KG1 (cell line): ENCODE results near the gene GRK5.
"Not testable (repeated sequence)": the region's sequence is repeated elsewhere in the genome, so short reads cannot be mapped to it uniquely, and the experiment has no call there.

Experiments used
- DNase-seq: peaks from one replicate; lab custom pipeline; 2025; lab: John Stamatoyannopoulos, UW

GRK5 gene

DNA sequence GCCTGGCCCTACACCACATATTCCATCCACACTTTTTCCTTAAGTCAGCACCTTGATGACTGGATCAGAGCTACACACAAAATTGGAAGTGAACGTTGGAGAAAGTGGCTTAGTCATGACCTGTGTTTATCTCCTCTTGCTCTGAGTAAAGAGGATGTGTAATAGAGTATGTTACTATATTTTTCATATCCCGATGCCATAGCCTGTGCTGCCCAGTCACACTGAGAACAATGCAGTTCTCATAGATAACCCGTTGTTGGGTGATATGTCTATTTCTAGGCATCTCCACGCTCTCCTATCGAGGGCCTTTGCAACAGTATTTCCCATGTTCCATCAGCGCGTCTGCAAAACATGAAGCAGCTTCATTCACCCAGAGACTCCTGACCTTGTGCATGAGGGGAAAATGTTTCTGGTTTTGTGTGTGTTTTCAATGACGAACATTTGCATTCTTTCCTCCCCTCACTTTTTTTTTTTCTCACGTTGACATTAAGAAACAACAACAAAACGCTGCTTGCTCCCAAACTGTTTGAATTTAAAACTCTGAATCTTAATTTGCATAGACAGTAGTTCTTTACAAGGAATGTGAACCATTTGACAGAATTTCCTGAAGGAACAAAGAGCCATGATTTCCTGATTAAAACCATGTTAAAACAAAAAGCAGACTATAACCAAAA lies 43.4 kb downstream of the GRK5 start:
- no peak for DNase-seq

DNA sequence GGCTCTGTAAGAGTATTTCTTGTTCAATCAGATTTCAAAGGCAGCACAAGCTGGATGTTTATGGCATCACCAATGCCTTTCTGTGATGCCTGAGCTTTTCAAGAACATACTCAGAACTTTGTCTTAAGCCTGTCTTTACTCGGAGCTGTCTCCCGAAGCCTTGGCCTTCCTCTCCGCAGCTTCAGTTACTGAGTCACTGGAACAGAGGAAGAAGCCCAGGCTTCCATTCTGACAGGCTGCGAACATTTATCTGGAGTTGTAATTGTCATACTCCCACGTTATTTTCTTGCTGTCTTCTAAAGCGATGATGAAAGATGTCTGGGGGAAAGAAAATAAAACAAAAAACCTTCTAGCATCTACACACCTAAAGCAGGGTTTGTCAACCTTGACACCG lies 43.9 kb downstream of the GRK5 start:
- DNase-seq = no peak

DNA sequence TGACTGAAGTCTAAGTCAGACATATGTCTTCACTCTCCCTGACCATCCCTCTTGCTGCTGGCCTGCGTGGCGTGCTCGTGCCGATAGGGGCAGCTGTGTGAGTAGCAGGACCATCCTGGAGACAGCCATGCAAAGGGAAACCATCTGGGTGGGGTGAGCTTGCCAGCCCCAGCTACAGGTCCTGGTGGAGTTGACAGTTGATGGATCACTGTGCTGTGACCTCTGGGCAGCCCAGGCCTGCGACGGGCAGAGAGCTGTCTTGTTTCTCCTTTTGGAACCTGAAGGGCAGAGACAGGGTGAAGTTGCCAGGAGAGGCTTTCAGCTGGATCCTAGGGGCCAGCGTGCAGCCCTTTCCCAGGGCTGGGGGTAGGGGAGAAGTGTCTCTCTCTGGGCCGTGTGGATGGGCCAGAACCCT lies 44.7 kb downstream of the GRK5 start:
- no peak for DNase-seq

DNA sequence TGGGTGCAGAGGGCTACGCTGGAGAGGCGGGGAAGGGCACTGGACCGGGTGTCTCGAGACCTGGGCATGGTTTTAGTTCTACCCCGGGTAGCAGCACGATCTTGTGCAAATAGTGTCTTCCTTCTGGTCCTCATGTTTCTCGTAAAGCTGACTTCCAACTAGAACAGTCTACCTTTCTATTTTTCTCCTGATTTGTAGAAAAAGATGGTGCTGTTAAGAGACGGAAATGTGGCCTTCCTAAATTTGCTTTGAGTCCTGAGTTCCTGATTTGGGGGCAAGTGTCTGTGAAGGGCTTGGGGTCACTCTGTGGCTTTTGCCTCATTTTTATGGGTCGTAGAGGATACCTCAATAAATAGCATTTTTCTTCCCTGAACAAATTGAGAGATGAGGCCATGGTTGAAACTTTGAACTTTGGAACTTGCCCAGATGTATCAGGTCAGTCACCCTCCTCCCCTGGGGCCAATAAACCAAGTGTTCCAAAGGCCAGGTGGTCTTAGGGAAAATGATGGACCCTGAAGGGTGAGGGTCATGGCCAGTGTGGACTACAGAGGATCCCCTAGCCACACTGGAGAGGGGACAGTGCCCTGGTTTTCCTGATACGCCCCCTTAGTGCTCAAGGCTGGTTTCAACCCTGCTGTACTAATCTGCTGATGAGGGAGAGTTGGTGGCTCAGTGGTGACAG lies 45.2 kb downstream of the GRK5 start:
- no peak for DNase-seq

DNA sequence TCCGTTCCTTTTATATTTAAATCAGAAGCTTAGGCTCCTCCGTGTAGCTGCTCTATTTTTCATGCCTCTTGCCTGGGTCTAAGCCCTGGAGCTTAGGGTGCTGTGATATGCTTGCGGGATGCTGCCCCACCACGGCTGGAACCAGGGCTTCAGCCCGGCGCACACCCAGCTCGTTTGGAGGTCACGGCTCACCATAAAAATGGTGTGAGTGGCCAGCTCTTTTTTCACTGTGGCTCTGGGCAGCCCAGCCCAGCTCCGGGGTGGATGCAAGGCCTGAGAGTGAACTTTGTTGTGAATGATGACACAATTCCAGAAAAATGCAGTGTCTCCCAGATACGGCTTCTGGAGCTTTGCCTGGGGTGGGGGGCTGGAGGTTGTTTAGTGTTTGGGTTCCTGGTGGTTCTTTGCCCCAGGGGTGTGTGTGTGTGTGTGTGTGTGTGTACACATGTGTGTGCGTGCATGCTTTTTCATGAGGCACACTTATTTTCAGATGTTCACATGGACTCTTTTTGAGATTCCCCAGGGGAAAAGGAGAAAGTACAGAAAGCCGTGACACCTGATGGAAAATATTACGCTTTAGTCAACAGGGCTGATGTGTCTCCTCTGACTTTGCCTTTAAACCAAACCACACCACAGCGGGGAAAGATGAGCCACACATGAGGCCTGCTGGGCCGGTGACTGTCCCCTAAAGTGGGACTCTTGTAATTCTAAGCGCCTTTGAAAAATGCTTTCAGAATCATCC lies 46.2 kb downstream of the GRK5 start:
- DNase-seq = no peak

DNA sequence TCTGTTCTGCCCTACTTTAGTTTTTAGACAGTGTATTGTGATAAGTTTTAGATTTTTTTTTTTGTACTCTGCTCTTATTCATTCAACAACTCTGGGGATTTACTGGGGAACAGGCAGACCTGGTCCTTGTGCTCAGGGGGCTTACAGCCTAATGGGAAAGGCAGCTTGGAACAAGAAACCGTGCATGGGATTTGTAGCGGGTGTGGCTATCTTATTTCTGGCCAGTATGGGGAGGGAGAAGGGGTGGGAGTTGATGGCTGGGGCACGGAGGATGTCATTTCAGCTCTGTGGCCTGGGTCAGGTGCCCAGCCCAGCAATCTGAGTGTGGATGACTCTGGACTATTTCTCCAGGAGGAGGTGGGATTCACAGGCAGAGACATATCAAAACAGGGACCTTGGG lies 47.0 kb downstream of the GRK5 start:
- no peak for DNase-seq

DNA sequence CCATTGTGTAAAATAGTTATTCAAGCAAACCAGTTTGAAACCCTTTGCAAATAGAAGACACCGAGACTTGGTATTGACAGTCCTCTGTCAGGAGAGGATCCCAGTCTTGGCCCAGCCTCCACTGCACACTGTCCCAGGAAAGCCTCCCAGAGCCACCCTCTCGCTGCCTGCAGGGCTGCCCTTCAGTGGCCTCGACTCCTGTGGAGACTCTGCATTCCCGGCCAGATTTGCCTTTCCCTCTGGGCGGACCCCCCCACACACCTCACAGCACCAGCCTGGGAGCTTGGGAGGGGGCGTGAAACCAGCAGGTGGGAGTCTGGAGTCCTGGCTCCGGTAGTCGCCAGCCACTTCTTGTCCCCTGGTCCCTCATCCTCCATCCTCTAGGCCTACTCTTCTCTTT lies 48.7 kb downstream of the GRK5 start:
- DNase-seq = no peak

DNA sequence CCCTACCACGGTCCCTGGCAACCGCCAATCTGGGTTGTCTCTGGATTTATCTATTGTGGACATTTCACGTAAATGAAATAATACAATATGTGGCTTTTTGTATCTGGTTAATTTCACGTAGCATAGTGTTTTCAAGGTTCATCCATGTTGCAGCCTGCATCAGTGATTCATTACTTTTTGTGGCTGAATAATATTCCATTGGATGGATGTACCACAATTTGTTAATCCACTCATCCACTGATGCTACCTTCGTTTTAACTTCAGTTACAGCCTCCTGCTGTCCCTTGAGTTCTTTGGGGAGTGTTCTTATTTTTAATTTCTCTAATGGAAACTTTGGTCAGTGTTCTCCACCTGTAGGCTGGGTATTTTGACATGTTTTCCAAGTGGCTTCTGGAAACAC lies 49.5 kb downstream of the GRK5 start:
- DNase-seq = no peak

DNA sequence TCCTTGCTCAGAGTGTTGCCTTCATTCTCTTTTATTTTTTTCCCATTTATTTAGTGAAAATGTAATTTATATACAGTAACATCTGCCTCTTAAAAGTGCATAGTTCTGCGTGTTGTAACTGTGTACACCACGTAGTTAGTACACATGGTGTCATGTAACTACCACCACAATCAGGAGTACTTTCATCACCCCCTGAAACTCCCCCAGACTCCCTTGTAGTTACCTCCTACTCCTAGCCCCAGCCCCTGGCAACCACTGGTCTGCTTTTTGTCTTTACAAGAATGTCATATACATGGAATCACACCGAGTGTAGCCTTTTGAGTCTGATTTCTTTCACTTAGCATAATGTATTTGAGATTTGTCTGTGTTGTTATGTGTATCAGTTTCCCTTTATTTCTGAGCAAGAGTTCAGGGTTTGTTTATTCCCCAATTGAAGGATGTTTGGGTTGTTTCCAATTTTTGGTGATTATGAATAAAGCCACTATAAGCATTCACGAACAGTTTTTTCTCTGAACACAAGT lies 50.6 kb downstream of the GRK5 start:
- no peak for DNase-seq

DNA sequence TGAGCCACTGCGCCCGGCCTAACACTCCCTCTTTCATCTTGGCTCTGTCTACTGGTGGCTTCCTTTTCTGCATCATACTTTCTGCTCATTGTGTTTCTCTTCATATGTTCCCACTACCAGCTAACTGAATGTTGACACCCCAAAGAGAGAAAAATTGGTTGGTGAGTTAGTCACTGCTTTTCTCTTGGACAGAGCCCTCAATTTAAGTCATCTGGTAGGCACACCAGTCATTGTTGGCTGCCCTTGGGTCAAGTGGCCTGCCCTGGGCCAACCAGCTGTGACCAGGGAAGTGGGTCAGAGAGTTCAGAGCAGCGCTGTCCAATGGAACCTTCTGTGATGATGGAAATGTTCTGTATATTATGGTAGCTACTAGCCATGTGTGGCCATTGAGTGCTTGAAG lies 52.0 kb downstream of the GRK5 start:
- no peak for DNase-seq

DNA sequence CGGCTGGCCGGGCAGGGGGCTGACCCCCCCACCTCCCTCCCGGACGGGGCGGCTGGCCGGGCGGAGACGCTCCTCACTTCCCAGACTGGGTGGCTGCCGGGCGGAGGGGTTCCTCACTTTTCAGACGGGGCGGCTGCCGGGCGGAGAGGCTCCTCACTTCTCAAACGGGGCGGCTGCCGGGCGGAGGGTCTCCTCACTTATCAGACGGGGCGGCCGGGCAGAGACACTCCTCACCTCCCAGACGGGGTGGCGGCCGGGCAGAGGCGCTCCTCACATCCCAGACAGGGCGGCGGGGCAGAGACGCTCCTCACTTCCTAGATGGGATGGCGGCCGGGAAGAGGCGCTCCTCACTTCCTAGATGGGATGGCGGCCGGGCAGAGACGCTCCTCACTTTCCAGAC lies 53.6 kb downstream of the GRK5 start:
- DNase-seq = not testable (repeated sequence)

DNA sequence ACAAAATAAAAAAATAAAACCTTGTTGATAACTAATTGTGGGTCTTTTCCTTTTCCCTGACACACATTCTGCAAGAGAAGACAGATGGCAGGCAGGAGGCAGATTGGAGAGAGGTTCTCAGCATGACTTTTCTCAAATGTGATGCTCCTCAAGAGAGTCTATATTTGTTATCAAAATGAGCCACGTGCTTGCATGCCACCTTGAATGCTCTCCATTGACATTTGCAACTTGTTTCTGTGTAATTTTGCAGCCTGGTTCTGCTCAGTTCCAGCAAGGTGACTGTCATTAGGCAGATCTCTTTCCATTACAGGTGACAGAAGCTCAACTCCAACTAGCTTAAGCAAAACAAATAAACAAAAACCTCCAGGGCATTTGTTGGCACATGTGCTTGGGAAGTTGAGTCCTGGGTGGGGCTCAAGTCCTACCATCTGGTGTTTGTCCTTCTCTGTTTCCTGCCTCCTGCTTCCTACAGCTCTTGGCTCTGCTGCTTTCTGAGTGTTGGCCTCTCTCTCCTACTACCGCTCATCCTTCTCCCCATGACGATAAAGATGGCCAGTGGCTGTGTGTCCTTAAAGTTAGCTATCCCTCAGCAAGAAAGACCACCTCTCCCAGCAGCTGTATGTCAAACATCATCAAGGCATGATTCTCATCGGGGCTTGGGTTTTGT lies 56.7 kb downstream of the GRK5 start:
- no peak for DNase-seq

DNA sequence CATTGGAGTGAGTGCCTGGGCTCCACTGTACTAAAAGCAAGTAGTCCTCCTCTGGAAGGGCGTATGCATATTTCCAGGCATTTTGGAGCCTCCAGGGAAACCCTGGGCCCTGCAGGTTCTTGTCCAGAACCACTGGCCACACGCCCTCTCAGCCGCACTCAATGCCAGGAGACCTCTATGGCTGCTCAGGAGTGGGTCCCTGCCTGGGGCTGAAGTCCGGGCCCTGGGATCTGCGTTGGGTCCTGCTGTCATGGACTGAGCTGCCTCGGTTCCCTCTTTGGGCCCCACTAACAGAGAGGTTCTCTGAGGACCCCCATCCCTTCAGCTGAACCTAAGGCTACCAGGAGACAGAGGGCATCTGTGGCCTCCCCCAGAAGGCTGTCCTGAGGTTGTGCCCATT lies 58.3 kb downstream of the GRK5 start:
- DNase-seq = no peak

DNA sequence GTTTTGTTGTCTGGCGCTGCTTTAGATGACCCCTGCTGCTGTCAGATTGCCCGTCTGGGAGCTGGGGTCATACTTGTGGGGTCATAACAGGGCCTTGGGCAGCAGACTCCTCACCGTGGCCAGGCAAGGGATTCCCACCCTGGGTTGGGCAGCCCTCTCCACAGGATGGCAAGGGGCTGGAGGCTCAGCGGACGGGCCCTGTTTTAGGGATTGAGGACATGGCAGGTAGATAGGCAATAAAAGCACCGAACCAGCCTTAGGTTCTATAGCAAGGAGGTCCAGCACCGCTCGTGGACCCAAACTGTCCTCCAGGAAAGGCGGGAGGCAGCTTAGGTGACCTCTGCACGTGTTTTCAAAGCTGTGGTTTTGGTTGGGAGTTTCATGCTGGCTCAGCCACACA lies 60.0 kb downstream of the GRK5 start:
- DNase-seq = no peak

DNA sequence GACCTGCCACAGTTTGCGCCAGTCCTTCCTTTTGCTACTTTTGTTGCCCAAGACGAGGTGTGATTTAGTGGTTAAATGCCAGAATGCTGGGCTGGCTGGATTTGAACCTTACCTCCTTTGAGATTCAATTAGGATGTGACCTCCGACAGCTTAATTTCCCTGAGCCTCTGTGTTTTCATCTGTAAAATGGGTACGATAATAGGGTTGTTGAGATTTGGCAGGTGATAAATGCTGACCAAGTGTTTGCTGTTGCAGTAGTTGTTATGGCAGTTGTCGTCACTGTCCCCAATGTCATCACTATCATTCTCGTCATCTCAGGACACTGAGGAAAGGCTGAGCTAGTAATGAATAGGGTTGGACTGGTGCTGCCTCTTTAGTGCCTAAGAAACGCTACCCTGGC lies 61.1 kb downstream of the GRK5 start:
- DNase-seq = no peak

DNA sequence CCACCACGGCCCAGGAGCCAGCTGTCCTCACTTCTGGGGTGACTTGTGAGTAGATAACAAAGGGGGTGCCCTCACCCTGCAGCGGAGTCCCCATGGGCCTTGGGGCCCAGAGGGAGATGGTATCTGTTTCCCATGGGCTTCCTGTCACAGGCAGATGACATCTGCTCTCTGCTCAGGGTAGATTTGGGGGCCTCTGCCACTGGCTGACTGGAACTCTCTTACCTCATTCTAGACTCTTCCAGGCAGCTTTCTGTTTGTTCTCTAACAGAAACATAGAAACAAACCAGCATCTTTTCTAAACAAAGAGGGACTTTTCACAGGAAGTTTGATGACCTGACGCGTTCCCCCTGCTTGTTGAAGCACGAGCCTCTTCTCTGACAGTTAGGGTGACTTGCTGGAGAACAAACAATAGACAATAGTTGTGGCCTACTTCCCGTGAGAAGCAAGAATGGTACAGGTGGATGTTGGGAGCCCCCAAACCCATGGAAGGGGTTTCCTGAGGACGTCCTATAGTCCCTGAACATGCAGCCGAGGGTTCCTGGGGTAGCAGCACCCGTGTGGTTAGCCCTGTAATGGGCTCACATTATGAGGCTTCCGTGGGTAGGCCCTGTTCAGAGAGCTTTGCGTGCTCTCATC lies 61.6 kb downstream of the GRK5 start:
- no peak for DNase-seq

DNA sequence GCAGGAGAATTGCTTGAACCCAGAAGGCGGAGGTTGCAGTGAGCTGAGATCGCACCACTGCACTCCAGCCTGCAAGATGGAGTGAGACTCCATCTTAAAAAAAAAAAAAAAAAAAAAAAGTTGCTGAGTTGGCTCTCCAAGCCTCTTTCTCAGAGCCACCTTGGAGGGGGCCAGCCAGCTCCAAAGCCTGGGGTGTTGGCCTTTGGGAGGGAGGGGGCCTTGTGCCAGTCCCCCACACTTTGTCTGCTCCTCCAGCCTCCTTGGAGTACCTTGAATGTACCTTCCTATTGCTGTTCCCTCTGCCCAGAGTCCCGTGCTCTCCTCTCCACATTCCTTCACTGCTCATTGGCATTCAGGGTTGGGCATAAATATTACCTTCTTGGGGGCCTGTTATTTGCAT lies 62.4 kb downstream of the GRK5 start:
- no peak for DNase-seq

DNA sequence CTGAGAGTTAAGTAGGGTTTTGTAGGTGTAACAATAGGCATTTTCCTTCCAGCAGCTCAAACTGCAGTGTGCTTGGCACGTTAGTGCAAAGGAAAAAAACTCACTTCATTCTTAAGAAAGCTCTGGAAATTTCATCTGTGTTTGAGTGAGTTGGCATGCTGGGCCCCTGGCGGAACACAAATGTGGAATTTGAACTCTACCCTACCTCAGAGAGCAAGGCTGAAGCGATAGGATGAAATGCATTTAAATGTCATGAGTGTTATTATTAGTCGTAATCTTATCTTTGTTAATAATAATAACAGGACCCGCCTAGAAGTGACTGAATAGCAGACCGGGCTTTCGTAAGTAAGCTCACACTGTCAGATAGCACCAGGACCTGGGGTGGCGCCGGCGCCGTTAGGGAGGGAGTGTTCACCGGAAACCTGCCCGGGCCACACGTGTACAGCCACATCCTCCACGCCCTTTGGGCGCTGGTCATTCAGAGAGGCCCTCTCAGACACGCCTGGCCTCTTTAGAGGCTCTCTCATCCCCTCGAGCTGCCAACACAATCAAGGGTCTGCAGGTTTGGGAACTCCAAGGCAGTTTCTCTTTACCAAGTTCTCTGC lies 63.5 kb downstream of the GRK5 start:
- DNase-seq = no peak

DNA sequence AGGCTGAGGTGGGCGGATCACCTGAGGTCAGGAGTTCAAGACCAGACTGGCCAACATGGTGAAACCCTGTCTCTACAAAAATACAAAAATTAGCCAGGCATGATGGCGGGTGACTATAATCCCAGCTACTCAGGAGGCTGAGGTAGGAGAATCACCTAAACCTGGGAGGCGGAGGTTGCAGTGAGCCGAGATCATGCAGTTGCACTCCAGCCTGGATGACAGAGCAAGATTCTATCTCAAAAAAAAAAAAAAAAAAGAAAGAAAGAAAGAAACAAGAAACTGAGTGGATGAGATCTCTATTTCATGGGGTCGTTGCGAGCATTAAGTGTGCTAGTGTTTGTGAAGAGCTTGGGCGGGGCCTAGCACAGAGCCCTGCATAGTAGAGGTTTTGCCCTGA lies 65.0 kb downstream of the GRK5 start:
- DNase-seq = not testable (repeated sequence)

DNA sequence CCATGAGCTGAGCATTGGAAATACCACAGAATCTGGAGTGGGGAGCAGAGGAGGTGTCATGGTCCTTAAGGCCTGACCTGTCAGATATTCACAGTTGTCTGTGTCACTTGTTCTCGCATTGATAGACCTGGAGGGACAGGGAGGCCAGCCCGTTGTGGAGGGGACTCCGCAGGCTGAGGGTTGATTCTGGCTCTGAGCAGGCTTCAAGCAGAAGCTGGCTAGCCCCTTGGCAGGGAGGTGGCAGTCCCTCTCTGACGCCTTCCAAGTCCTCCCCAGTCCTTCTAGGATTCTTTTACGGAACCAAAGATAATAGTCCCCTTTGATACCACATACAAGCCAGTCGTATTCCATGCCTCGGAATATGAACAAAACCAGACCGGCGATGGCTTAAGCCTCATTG lies 65.4 kb downstream of the GRK5 start:
- no peak for DNase-seq

DNA sequence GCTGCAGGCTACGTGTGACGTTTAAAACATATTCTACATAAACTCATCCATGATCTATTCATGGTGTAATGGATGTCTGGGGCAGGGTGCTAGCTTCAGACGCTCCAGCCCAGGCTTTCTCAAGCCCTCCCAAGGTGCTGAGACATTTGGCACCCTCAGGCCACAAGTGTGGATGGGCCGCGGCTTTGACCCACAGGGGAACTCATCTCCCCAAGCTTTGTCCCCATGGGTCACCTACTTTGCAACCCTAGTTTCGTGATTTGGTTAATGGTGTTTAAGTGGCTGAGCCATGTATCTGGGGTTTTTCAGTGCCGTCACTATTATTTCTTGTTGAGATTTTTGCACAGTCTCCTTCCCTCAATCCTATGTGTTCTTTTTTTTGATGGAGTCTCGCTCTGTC lies 66.0 kb downstream of the GRK5 start:
- DNase-seq = no peak
